Measurements from ENCODE around the gene ZNF775. TPM values are rescaled to one million over a fixed set of nuclear protein-coding genes. Genes with fewer than 3 reads are reported as not detected.
A peak's percentile ranks its signal among the peaks of the same experiment; 100 is the strongest.

The ZNF775 gene
- total and polyA plus RNA-seq, 2 of the 13 experiments (the other 11 are each of a cell fraction or from before 2014, with no cell fraction given): 3.1 to 3.2 TPM

DNA sequence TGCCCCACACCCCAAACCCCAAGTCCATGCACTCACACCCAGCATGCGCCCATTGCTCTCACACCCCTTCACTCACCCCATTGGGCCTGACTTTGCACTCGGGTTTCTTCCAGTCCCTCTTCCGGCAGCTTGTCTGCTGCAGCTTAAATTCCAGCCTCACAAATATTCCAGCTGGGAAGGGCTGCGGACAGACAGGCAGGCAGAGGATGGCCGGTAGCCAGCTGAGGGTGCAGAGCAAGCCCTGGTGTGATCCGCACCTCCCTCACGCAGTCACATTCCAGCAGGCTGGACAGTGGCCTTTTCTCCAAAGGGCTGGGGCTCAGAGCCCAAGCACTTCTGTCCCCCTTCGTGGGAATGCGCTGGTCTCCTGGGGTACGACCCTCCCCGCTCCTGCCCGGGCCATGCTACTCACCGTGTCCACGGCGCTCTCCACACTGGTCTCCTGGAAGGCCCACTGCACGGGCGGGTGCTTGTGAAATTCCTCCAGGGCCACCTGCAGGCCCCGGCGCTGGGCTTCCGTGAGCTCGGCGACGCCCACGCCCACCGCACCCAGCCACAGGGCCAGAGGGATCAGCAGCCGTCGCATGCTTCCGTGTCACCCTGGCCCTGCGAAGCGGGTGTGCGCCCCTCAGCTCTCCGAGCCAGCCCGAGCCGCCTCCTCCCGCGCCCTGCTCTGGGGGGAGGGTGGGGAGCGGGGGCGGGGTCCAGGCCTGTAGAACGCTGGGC, 38.9 kb upstream of the ZNF775 start (continued):
- TF ChIP-seq, protein P1, sequence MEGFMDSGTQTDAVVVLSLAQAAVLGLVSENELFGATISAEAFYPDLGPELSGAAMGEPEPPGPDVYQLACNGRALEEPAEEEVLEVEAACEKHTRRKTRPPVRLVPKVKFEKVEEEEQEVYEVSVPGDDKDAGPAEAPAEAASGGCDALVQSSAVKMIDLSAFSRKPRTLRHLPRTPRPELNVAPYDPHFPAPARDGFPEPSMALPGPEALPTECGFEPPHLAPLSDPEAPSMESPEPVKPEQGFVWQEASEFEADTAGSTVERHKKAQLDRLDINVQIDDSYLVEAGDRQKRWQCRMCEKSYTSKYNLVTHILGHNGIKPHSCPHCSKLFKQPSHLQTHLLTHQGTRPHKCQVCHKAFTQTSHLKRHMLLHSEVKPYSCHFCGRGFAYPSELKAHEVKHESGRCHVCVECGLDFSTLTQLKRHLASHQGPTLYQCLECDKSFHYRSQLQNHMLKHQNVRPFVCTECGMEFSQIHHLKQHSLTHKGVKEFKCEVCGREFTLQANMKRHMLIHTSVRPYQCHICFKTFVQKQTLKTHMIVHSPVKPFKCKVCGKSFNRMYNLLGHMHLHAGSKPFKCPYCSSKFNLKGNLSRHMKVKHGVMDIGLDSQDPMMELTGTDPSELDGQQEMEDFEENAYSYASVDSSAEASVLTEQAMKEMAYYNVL (CRISPR knock-in tag; IDR thresholded peaks at IDR 0.05; ENCODE audit: borderline replicate concordance): no peak
- TF ChIP-seq ZNF350 (CRISPR knock-in tag; IDR thresholded peaks at IDR 0.05; ENCODE audit: borderline replicate concordance, low read depth) (0 out of 2 replicates have a peak, but pooled peaks have one; percentile 30), ZBTB21 (CRISPR knock-in tag; IDR thresholded peaks at IDR 0.05) (no peak), NR2C2 (CRISPR knock-in tag; IDR thresholded peaks at IDR 0.05; ENCODE audit: borderline replicate concordance) (0 out of 2 replicates have a peak, but pooled peaks have one; percentile 8), TSC22D2 (CRISPR knock-in tag; IDR thresholded peaks at IDR 0.05; ENCODE audit: borderline replicate concordance) (no peak), EZH2 (conservative IDR thresholded peaks at IDR 0.05; ENCODE audit: low read depth, low read length) (no peak), ELF3 (CRISPR knock-in tag; IDR thresholded peaks at IDR 0.05) (peak; percentile 34; the same call in 1 of the 2 replicates), SALL1 (CRISPR knock-in tag; IDR thresholded peaks at IDR 0.05) (peak; percentile 63), FOXJ3 (CRISPR knock-in tag; IDR thresholded peaks at IDR 0.05; ENCODE audit: borderline replicate concordance) (no peak), ZNF746 (CRISPR knock-in tag; IDR thresholded peaks at IDR 0.05) (0 out of 2 replicates have a peak, but pooled peaks have one; percentile 30), PAF1 (CRISPR knock-in tag; IDR thresholded peaks at IDR 0.05) (no peak), ZBTB38 (CRISPR knock-in tag; IDR thresholded peaks at IDR 0.05) (0 out of 2 replicates have a peak, but pooled peaks have one; percentile 24), TAF1 (CRISPR knock-in tag; IDR thresholded peaks at IDR 0.05) (peak; percentile 34; the same call in 1 of the 2 replicates), PPARG (CRISPR knock-in tag; conservative IDR thresholded peaks at IDR 0.05) (no peak)
- TF ChIP-seq, protein P2, sequence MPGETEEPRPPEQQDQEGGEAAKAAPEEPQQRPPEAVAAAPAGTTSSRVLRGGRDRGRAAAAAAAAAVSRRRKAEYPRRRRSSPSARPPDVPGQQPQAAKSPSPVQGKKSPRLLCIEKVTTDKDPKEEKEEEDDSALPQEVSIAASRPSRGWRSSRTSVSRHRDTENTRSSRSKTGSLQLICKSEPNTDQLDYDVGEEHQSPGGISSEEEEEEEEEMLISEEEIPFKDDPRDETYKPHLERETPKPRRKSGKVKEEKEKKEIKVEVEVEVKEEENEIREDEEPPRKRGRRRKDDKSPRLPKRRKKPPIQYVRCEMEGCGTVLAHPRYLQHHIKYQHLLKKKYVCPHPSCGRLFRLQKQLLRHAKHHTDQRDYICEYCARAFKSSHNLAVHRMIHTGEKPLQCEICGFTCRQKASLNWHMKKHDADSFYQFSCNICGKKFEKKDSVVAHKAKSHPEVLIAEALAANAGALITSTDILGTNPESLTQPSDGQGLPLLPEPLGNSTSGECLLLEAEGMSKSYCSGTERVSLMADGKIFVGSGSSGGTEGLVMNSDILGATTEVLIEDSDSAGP (CRISPR knock-in tag; IDR thresholded peaks at IDR 0.05; ENCODE audit: borderline replicate concordance): no peak; the same call in 1 of the 2 replicates
- TF ChIP-seq, protein P3, sequence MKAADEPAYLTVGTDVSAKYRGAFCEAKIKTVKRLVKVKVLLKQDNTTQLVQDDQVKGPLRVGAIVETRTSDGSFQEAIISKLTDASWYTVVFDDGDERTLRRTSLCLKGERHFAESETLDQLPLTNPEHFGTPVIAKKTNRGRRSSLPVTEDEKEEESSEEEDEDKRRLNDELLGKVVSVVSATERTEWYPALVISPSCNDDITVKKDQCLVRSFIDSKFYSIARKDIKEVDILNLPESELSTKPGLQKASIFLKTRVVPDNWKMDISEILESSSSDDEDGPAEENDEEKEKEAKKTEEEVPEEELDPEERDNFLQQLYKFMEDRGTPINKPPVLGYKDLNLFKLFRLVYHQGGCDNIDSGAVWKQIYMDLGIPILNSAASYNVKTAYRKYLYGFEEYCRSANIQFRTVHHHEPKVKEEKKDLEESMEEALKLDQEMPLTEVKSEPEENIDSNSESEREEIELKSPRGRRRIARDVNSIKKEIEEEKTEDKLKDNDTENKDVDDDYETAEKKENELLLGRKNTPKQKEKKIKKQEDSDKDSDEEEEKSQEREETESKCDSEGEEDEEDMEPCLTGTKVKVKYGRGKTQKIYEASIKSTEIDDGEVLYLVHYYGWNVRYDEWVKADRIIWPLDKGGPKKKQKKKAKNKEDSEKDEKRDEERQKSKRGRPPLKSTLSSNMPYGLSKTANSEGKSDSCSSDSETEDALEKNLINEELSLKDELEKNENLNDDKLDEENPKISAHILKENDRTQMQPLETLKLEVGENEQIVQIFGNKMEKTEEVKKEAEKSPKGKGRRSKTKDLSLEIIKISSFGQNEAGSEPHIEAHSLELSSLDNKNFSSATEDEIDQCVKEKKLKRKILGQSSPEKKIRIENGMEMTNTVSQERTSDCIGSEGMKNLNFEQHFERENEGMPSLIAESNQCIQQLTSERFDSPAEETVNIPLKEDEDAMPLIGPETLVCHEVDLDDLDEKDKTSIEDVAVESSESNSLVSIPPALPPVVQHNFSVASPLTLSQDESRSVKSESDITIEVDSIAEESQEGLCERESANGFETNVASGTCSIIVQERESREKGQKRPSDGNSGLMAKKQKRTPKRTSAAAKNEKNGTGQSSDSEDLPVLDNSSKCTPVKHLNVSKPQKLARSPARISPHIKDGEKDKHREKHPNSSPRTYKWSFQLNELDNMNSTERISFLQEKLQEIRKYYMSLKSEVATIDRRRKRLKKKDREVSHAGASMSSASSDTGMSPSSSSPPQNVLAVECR (CRISPR knock-in tag; IDR thresholded peaks at IDR 0.05; ENCODE audit: borderline replicate concordance): peak; percentile 60
- TF ChIP-seq, protein P4, sequence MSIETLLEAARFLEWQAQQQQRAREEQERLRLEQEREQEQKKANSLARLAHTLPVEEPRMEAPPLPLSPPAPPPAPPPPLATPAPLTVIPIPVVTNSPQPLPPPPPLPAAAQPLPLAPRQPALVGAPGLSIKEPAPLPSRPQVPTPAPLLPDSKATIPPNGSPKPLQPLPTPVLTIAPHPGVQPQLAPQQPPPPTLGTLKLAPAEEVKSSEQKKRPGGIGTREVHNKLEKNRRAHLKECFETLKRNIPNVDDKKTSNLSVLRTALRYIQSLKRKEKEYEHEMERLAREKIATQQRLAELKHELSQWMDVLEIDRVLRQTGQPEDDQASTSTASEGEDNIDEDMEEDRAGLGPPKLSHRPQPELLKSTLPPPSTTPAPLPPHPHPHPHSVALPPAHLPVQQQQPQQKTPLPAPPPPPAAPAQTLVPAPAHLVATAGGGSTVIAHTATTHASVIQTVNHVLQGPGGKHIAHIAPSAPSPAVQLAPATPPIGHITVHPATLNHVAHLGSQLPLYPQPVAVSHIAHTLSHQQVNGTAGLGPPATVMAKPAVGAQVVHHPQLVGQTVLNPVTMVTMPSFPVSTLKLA (IDR thresholded peaks at IDR 0.05): no peak
